GM12872 (cell line): Measurements from ENCODE around the gene RASGRF2.

Experiments
- TF ChIP-seq, protein P1 (sequence below): IDR thresholded peaks from 3 replicates; pipeline ENCODE4 v1.5.1; 2011; ENCODE audit warnings: low read depth, mild to moderate bottlenecking, low read length, moderate library complexity; ENCODE audit not compliant: insufficient read depth

Gene RASGRF2

DNA sequence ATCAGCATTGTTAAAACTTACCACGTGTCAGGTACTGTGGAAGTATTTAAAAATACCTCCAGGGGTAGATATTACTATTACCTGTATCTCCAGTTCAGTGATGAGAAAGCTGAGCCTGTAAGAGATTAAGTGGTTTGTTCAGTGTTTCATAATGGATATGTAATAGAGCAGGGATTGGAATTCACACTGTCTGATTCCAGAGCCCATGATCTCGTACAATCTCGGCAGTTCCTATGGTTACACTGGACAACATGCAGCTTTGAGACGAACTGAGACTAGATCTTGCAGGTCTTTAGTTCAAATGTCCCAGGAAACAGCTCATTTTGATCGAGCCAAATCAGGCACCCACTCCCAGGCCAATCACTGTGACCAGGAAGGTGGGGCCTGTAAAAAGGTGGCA lies 8.8 kb upstream of the RASGRF2 start:
- TF ChIP-seq, protein P1, sequence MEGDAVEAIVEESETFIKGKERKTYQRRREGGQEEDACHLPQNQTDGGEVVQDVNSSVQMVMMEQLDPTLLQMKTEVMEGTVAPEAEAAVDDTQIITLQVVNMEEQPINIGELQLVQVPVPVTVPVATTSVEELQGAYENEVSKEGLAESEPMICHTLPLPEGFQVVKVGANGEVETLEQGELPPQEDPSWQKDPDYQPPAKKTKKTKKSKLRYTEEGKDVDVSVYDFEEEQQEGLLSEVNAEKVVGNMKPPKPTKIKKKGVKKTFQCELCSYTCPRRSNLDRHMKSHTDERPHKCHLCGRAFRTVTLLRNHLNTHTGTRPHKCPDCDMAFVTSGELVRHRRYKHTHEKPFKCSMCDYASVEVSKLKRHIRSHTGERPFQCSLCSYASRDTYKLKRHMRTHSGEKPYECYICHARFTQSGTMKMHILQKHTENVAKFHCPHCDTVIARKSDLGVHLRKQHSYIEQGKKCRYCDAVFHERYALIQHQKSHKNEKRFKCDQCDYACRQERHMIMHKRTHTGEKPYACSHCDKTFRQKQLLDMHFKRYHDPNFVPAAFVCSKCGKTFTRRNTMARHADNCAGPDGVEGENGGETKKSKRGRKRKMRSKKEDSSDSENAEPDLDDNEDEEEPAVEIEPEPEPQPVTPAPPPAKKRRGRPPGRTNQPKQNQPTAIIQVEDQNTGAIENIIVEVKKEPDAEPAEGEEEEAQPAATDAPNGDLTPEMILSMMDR: no peak

GRCh38 chr5:80953587-80953986 lies 6.6 kb upstream of the RASGRF2 start:
- TF ChIP-seq, protein P1: no peak

DNA sequence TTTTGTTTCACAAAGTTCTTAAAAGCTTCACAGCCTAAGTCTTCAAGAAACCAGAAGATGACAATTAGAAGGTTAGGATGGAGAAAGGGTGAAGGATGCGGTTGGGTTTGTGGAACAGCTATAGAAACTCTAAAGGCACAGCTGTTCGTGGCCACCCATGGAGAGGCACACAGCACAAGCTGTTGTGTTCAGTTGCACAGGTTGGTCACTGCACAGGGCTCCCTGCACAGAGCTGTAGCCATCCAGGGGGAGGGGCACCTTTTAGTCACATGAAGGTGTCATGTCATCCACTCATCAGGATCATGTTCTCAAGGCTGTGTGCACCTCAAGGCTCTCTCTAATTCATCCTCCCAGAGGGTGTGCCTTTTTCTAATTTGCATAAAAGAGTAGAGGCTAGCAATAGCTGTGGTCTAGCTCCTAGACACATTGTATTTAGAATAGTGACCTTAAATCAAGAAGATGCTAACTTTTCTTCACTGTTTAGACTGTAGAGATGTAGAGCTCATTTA lies 5.0 kb upstream of the RASGRF2 start:
- TF ChIP-seq, protein P1: no peak

DNA sequence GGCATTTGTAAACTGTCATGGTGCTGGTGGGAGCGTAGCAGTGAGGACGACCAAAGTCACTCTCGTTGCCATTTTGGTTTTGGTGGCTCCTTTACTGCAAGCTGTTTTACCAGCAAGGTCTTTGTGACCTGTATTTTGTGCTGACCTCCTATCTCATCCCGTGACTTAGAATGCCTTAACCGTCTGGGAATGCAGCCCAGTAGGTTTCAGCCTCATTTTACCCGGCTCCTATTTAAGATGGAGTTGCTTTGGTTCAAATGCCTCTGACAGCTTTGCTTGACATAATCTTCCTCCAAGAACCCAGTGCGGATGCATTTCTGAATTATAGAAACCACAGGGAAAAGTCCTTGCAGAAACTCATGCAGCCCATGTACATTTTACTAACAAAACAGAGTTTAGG lies 3.9 kb upstream of the RASGRF2 start:
- TF ChIP-seq, protein P1: no peak

DNA sequence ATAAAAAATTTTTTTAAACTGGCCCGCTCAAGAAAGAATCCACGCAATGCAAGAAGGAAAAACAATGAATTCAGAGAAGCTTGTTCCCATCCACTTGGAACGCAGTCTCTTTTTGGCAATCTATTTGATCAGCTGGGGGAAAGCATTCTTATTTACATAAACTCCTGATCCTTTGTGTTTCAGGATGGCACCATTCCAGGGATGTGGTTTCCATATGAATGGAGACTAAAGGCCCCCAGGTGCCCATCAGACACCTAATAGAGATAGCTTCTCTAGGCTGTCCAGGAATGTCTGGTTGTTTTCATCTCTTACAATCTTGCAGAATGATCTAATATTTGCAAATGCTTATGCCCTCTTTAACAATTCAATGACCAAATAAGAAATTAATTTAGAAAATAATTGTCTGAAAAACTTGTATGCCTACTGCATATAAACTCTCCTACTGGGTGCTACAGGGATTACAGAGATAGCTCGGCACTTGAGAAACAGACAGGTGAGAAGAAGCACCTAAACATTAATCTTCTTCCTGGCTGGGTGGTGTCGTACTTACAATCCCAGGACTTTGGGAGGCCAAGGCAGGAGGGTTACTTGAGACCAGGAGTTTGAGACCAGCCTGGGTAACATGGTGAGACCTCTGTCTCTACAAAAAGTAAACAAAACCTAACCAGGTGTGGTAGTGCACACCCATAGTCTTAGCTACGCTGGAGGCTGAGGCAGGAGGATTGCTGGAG lies 3.0 kb upstream of the RASGRF2 start:
- TF ChIP-seq, protein P1: no peak

- TF ChIP-seq, protein P1: no peak
Observed at GRCh38 chr5:80958616-80959015, 1.5 kb upstream of the RASGRF2 start.

DNA sequence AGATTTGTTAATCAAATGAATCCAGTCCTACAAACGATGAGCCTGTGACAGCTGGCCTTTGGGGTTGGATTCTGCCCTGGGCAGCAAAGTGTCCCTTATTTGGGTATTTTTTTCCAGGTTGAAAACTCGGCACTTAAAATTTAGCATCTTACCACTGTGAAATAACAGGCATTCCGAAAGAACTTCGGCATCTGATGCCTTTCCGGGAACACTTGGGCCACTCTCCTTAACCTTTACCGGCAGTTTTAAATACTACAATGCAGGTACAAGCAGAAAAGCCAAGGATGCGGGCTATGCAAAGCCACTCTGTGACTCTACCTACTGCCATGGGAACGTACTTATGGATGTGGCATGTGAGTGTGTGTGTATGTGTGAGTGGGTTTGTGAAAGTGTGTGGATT lies 1.0 kb upstream of the RASGRF2 start:
- TF ChIP-seq, protein P1: no peak
